GM12875 (cell line): ENCODE data around the gene SNX21.

Experiments
- H3K4me3 ChIP-seq: one replicate; pipeline ENCODE4 v1.5.1; 2011; ENCODE audit warnings: low read depth, low read length, control low read depth
- TF ChIP-seq, protein P1 (sequence below): IDR thresholded peaks from 2 replicates; pipeline ENCODE4 v1.5.1; 2011; ENCODE audit warnings: low read depth, mild to moderate bottlenecking, control low read depth, inconsistent platforms, low read length, moderate library complexity, borderline replicate concordance; ENCODE audit not compliant: insufficient read depth

Gene SNX21

DNA sequence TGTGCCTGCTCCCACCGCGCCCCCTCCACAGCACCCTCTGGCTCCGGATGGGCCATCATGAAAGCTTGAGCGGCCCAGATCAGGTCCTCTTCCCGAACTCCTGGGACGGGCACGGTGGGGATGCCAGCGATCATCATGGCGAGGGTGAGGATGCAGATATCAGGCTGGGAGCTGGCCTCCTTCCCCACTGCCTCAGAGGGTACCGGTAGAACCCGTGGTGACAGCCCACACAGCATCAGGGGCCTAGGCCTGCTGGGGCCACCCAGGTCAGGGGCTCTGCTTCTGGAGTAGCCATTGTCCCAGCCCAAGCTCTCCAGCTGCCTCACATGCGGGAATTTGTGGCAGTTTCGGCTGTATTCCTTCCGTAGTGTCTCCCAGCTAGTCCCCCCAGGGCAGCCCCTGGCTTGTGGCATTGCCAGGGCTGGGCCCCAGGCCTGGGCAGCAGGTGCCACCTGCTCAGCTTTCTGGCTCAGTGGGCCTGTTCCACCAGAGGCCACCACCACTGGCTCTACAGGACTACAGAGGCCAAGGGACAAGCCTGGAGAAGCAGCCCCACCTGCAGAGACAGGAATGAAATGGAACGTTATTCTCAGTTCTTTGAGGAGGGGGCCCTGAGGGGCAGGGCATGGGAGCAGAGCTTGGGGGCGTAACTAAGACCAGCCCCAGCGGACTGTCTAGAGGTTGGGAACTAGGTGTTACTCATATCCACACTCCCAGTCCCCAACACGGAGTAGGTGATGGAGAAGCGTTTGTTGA is 53.2 kb downstream of the SNX21 start:
- TF ChIP-seq, protein P1, sequence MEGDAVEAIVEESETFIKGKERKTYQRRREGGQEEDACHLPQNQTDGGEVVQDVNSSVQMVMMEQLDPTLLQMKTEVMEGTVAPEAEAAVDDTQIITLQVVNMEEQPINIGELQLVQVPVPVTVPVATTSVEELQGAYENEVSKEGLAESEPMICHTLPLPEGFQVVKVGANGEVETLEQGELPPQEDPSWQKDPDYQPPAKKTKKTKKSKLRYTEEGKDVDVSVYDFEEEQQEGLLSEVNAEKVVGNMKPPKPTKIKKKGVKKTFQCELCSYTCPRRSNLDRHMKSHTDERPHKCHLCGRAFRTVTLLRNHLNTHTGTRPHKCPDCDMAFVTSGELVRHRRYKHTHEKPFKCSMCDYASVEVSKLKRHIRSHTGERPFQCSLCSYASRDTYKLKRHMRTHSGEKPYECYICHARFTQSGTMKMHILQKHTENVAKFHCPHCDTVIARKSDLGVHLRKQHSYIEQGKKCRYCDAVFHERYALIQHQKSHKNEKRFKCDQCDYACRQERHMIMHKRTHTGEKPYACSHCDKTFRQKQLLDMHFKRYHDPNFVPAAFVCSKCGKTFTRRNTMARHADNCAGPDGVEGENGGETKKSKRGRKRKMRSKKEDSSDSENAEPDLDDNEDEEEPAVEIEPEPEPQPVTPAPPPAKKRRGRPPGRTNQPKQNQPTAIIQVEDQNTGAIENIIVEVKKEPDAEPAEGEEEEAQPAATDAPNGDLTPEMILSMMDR, result no peak
- no peak overlapping the region for H3K4me3 ChIP-seq

DNA sequence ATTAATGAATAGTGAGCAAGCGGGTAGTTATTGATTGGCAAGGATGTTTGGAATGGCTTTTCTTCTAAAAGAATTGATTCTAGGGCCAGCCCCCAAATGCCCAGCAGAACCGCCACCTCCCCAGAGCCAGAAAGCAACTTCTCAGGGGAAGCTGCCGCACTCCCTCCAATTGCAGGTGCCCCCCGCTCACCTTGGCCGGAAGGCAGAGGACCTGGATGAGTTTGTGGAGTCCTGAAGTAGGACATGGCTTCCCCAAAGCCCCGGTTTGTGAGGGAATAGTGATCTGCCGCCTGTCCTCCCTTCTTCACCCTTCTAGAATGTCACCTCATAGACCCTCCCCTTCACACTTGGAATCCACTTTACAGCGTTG is 53.7 kb downstream of the SNX21 start, which contains the start of gene SPATA25:
Gene SPATA25 (minus strand): TSS at position 277 of the 370 bp plus-strand sequence. CDS start 32 bp downstream, at position 245.
- no peak within 1 kb of the TSS for H3K4me3 ChIP-seq
- TF ChIP-seq, protein P1, result no peak

DNA sequence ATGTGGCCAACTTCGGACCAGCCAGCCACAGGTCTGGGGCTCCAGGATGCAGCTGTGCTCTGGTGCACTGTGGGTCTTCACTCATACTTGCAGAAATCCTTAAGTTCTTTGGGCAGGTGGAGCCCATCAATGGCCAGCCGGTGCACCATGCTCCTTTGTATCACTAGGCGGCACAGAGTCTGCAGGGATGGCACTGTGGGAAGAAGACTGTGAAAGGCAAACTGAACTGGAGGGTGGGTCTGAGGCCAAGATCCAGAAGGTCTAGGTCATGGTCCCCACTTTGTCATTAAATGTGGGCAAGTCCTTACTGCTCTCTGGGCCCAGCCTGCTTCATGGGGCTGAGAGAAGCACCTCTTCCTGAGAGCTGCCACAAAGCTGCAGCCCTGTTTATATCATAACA is 55.1 kb downstream of the SNX21 start:
- no peak overlapping the region for H3K4me3 ChIP-seq
- TF ChIP-seq, protein P1, result no peak

DNA sequence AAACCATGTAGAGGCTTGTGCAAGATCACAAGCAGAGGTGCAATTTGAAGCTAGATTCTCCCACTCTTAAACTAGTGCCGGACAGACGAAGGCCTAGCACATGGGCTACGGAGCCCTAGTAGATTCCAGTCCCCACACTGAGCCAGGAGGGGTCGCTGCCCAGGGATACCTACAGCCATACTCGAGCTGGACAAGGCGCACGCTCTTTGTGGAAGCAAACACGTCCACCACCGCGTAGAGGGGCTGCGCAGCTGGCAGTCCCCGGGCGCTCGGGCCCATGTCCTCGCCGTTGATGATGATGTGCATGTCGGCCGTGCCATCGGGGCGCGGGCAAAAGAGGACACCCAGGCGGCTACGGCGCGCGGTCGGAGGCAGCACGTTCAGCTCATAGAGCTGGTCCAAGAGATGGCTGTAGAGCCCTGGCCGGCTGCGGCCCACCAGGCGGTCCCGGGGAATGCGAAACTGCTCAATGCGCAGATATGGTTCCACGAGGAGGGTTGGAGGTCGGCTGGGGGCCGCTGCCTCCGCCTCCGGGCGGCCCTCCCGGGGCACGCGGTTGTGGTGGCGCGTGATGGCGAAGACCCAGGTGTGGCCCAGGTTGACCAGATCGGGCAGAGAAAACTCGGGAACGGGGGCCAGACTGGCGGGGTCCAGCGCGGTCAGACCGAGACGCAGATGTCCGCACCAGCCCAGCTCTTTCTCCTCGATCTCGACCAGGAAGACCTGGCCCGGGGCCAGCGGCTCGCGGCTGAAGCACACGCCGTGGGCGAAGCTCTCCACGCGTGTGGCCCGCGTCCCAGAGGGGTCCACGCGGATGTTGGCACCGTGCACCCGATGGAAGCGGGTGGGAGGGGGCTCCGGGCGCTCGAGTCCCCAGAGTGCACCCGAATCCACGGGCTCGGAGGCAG is 56.7 kb downstream of the SNX21 start:
- H3K4me3 ChIP-seq, result peak overlapping the region; percentile 84
- TF ChIP-seq, protein P1, result peak; percentile 47; the same call in 1 of the 2 replicates

DNA sequence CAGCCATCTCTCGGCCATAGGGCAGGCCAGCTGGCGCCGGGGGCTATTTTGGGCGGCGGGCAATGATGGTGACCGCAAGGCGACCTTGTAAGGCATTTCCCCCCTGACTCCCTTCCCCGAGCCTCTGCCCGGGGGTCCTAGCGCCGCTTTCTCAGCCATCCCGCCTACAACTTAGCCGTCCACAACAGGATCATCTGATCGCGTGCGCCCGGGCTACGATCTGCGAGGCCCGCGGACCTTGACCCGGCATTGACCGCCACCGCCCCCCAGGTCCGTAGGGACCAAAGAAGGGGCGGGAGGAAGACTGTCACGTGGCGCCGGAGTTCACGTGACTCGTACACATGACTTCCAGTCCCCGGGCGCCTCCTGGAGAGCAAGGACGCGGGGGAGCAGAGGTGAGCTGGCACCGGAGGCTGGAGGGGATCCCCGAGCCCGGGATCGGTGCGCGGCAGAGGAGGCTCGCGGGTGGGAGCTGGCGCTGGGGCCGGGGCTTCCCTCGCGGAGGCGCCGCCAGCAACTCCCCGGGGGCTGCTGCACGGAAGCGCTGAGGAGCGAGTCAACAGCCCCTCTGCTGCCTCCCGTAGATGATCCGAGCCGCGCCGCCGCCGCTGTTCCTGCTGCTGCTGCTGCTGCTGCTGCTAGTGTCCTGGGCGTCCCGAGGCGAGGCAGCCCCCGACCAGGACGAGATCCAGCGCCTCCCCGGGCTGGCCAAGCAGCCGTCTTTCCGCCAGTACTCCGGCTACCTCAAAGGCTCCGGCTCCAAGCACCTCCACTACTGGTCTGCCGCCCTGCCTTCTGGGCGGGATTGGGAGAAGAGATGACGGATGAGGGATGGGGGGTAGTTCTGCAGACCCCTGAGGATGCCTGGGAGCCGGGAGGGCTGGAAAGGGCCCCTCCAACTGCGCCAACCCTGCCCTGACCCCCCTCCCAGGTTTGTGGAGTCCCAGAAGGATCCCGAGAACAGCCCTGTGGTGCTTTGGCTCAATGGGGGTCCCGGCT is 57.7 kb downstream of the SNX21 start, which contains the start of the genes CTSA and NEURL2:
Gene CTSA (plus strand): TSS at position 351 of the 999 bp plus-strand sequence. CDS start 234 bp downstream, at position 585.
Gene NEURL2 (minus strand): TSS at position 224 of the 999 bp plus-strand sequence. CDS start 217 bp downstream, at position 7.
- TF ChIP-seq, protein P1, result no peak
- peak within 1 kb of the TSS; percentile 84 for H3K4me3 ChIP-seq
